NCI-H82 treated with DMSO at 0.1 percent for 48 hours (cell line): ENCODE data around the gene LPCAT1.
"Not testable (repeated sequence)": the region's sequence is repeated elsewhere in the genome, so short reads cannot be mapped to it uniquely, and the experiment has no call there.

Source experiments
- DNase-seq: peaks from one replicate; lab custom pipeline; 2025; ENCODE audit not compliant: unreplicated experiment; lab: John Stamatoyannopoulos, UW

LPCAT1 gene

GRCh38 chr5:1480806-1481205 lies 43.0 kb downstream of the LPCAT1 start:
- DNase-seq, result no peak

- DNase-seq, result no peak
Observed at GRCh38 chr5:1480217-1480616, 43.5 kb downstream of the LPCAT1 start.

- DNase-seq, result no peak
Observed at GRCh38 chr5:1479581-1480188, 44.1 kb downstream of the LPCAT1 start.

GRCh38 chr5:1479066-1479465 lies 44.7 kb downstream of the LPCAT1 start:
- DNase-seq, result no peak

- DNase-seq, result no peak
Observed at GRCh38 chr5:1478271-1479035, 45.3 kb downstream of the LPCAT1 start.

GRCh38 chr5:1477341-1477740 lies 46.4 kb downstream of the LPCAT1 start:
- no peak for DNase-seq

GRCh38 chr5:1476967-1477310 lies 46.8 kb downstream of the LPCAT1 start:
- no peak for DNase-seq

GRCh38 chr5:1476181-1476966 lies 47.4 kb downstream of the LPCAT1 start:
- no peak for DNase-seq

- not testable (repeated sequence) for DNase-seq
Observed at GRCh38 chr5:1475544-1475900, 48.2 kb downstream of the LPCAT1 start.

- no peak for DNase-seq
Observed at GRCh38 chr5:1474866-1475543, 48.8 kb downstream of the LPCAT1 start.

GRCh38 chr5:1474183-1474839 lies 49.4 kb downstream of the LPCAT1 start:
- no peak for DNase-seq

DNA sequence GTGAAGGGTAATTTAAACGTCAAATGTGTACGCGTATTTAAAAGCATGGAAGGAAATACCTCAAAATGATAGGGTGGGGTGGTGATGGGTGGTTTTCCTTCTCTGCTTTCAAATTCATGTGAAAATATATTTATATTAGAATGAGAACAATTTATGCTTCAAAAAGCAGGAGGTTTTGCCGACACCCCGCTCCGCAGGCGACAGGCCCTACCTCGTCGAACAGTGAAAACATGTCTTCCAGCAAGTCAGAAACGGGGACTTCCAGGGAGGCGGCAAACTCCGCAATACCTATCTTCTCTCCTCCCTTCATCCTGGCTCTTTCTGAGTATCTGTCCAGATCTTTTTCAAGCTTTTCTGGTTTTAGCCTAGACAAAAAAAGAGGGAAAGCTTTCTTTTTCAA lies 50.0 kb downstream of the LPCAT1 start:
- DNase-seq, result no peak

- no peak for DNase-seq
Observed at GRCh38 chr5:1472964-1473628, 50.7 kb downstream of the LPCAT1 start.

DNA sequence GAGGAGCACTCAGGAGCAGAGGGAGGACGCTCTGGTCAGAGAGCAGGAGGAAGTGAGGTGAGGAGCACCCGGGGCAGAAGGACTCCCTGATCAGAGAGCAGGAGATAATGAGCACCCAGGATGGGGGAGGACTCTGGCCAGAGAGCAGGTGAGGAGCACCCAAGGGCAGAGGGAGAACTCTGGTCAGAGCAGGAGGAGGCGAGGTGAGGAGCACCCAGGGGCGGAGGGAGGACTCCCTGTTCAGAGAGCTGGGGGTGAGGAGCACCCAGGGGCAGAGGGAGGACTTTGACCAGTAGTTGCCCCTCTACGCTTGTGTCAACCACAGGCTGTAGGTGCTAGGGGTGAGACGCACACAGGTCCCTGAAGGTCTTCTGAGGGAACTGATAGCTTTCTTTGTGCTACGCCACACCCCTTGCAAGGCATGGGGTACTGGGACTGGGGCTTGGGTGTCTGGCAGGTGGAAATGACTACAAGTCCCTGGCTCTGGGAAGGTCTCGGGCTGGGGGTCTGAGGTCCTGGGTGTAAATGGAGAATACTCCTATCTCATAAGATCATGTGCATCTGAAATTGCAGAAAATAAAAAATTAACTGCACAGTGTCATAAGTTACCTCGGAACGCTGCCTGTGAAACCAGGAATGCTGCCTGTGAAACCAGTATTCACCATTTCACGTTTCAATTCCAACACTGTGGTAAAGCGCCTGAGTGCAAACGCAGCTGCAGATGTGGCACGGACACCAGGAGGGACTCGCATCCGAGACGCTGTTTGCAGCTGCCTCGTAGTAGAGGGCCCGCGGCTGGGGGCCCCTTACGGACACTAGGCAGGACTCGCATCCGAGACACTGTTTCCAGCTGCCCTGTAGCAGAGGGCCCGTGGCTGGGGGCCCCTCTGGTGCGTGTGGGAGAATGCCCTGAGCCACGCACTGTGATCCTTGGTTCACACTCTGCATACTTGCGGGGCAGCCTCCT lies 51.5 kb downstream of the LPCAT1 start:
- no peak for DNase-seq

DNA sequence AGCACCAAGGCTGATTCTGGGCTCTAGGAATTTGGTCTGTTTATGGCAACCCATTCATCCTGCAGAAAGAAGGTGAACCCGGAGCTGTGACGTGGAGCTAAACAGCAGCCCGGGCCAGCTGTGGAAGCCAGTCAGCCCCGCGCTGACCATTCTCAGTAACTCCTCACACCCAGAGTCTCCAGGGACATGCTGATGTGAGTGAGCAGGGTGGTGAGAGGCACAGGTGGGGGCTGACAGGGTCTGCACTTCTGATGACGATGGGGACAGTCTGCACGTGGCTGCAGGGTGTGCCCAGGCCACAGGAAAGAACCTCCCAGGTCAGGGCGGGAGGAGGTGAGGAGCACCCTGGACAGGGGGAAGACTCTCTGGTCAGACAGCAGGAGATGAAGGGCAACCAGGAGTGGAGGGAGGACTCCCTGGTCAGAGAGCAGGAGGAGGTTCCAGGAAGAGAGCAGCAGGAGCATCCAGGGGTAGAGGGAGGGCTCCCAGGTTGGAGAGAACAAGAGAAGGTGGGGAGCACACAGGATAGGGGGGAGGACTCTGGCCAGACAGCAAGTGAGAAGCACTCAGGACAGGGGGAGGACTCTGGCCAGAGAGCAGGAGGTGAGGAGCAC lies 52.4 kb downstream of the LPCAT1 start:
- no peak for DNase-seq

GRCh38 chr5:1470762-1471211 lies 53.0 kb downstream of the LPCAT1 start:
- DNase-seq, result no peak

DNA sequence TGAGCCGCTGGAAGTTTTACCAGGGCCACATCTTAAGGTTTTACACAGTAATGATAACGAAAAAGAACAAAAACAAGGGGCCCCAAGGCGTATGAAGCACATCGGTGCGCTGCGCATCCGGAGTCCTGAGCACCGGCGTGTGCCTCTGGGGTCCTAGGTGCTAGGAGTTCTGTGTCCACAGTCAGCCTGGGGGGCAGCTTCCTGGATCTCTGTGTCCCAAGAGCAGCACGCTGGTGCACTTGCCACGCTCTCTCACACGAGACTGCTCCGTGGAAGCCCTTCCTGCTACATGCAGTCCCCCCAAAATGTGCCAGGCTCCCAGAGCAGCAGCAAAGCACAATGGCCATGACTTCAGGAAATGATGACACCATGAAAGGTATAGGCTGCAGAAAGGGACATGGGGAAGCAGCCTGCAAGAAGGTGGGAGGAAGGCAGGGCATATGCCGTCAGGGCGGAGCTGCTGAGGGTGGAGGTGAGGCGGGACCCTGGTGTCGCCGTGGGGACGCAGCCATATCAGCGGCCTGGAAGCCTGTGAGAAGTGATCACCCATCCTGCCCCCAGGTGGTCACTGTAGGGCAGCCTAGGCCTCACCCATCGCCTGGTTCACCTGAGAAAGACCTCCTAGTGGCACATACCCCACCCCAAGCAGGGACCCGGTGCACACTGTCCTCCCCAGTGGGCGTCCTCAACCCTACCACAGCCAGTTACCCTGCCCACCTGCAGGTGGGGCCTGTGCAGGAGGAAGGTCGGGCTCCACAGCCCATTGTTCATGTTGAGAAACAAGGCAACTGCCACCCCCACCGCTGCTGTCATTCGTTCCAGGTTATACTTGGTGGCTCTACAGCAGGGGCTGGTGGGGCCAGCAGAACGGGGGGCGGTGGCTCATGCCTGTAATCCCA lies 54.9 kb downstream of the LPCAT1 start:
- DNase-seq, result no peak

DNA sequence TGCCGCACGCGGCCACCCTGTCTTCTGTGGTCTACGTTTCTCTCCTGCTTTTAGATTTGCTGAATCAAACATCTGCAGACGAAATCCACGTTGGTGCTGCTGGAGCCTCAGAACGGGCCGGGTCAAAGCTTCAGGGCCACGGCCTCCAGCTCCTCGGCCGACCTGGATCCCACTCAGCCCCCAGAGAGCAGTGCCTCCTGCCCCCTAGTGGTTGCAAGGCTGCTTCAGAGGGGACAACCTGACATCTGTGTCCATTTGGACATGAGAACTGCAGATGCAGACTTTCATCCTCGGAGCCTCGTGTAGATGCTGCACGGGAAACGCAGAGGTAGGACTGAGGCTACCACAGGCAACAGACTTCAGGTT lies 55.5 kb downstream of the LPCAT1 start:
- DNase-seq, result no peak
